H1 (cell line): ENCODE measurements around the gene CADM1. TPM values are rescaled to one million over a fixed set of nuclear protein-coding genes. Genes with fewer than 3 reads are reported as not detected.

Experiments
- CTCF ChIA-PET: fragments of 300-600 bp; sonication (Branson Sonifier 250); formaldehyde crosslinking; loops from one replicate; lab custom pipeline; 2021; ENCODE audit not compliant: partially characterized antibody; lab: Charles Lee
- POLR2A ChIA-PET: fragments of 300-600 bp; sonication (Branson Sonifier 250); formaldehyde crosslinking; loops from one replicate; lab custom pipeline; 2021; ENCODE audit warnings: inconsistent platforms; ENCODE audit not compliant: partially characterized antibody; lab: Charles Lee
- DNase-seq, 2 experiments: peaks; one replicate each; pipeline versions ENCODE4 v3.0.0 to v3.0.0-alpha.2; 2010 to 2022; ENCODE audit warnings: low spot score in 2 of 2, low read depth in 1 of 2, mixed read lengths in 1 of 2
- FAIRE-seq: peaks from 2 replicates; lab custom pipeline; 2011; peaks lifted over from hg19 to GRCh38; lab: Jason Lieb, UNC
- H2AFZ ChIP-seq: 2 replicates; pipeline ENCODE4 v1.8.1; 2012; ENCODE audit warnings: low read length, inconsistent platforms
- H2AK5ac ChIP-seq: 2 replicates; pipeline ENCODE4 v1.6.1; 2013; ENCODE audit warnings: low read depth, low read length
- H2BK120ac ChIP-seq: replicated peaks from 2 replicates; pipeline ENCODE3; 2013; ENCODE audit warnings: low read depth, low read length, inconsistent platforms
- H2BK12ac ChIP-seq: 2 replicates; pipeline ENCODE4 v1.6.1; 2013; ENCODE audit warnings: low read depth, low read length
- H2BK15ac ChIP-seq: 2 replicates; pipeline ENCODE4 v1.6.1; 2013; ENCODE audit warnings: low read length
- H2BK20ac ChIP-seq: 2 replicates; pipeline ENCODE4 v1.6.1; 2013; ENCODE audit warnings: low read length
- H2BK5ac ChIP-seq: 2 replicates; pipeline ENCODE4 v1.6.1; 2013; ENCODE audit warnings: low read depth, low read length
- H3K14ac ChIP-seq: 2 replicates; pipeline ENCODE4 v1.6.1; 2013; ENCODE audit warnings: inconsistent platforms; ENCODE audit not compliant: insufficient read length
- H3K18ac ChIP-seq: 2 replicates; pipeline ENCODE4 v1.6.1; 2013; ENCODE audit warnings: low read length; ENCODE audit errors: extremely low read depth
- H3K23ac ChIP-seq: 2 replicates; pipeline ENCODE4 v1.6.1; 2013; ENCODE audit warnings: inconsistent platforms; ENCODE audit not compliant: insufficient read length
- H3K23me2 ChIP-seq: 2 replicates; pipeline ENCODE4 v1.6.1; 2013; ENCODE audit warnings: low read depth, low read length
- H3K27ac ChIP-seq: 2 replicates; pipeline ENCODE4 v1.6.1; 2011; ENCODE audit warnings: low read depth, low read length, inconsistent platforms
- H3K27me3 ChIP-seq, 4 experiments: replicated peaks in 1 of 4; 1 replicate in 1 of 4; 2 replicates in 3 of 4; pipeline versions ENCODE4 v1.6.1 to v1.8.1; 2011 to 2013; ENCODE audit warnings: low read length in 3 of 4, mild to moderate bottlenecking in 3 of 4, inconsistent platforms in 2 of 4, mixed read lengths in 2 of 4, moderate library complexity in 1 of 4; ENCODE audit not compliant: control insufficient read depth in 3 of 4, insufficient read depth in 3 of 4; ENCODE audit errors: extremely low read depth in 1 of 4
- H3K36me3 ChIP-seq, 4 experiments: 2 replicates each; pipeline versions ENCODE4 v1.6.1 to v1.8.1; 2011 to 2013; ENCODE audit warnings: mild to moderate bottlenecking in 4 of 4, low read length in 3 of 4, moderate library complexity in 2 of 4, control low read depth in 1 of 4, inconsistent platforms in 1 of 4; ENCODE audit not compliant: insufficient read depth in 4 of 4, control insufficient read depth in 2 of 4
- H3K4ac ChIP-seq: replicated peaks from 2 replicates; pipeline ENCODE3; 2013; ENCODE audit warnings: low read length, low read depth, mixed read lengths, inconsistent platforms; ENCODE audit not compliant: insufficient read length
- H3K4me1 ChIP-seq, 4 experiments: replicated peaks in 1 of 4; 1 replicate in 1 of 4; 2 replicates in 3 of 4; pipeline versions ENCODE4 v1.6.1 to v1.8.1; 2011 to 2013; ENCODE audit warnings: low read length in 3 of 4, inconsistent platforms in 2 of 4, mixed read lengths in 1 of 4; ENCODE audit not compliant: insufficient read depth in 4 of 4, control insufficient read depth in 3 of 4
- H3K4me2 ChIP-seq, 2 experiments: 2 replicates each; pipeline versions ENCODE4 v1.6.1 to v1.8.1; 2011 to 2013; ENCODE audit warnings: low read depth in 2 of 2, low read length in 2 of 2, control low read depth in 1 of 2, inconsistent platforms in 1 of 2, mild to moderate bottlenecking in 1 of 2; ENCODE audit not compliant: insufficient read depth in 1 of 2
- H3K4me3 ChIP-seq, 4 experiments: fragments of 200-600, 300-600 bp in 1 of 4; sonication (generic), shearing (Covaris generic), sonication (Bioruptor Twin) in 1 of 4; 2 replicates each; pipeline versions ENCODE4 v1.5.1 to v1.8.1; 2011 to 2016; ENCODE audit warnings: low read length in 4 of 4, low read depth in 3 of 4, control low read depth in 2 of 4, inconsistent platforms in 2 of 4, mild to moderate bottlenecking in 2 of 4, mixed read lengths in 1 of 4, moderate library complexity in 1 of 4; ENCODE audit not compliant: insufficient read depth in 2 of 4; ENCODE audit errors: extremely low read depth in 1 of 4
- H3K56ac ChIP-seq: replicated peaks from 2 replicates; pipeline ENCODE3; 2013; ENCODE audit warnings: low read depth, mild to moderate bottlenecking, mixed read lengths, low read length, inconsistent platforms; ENCODE audit not compliant: insufficient read length
- H3K79me1 ChIP-seq: 2 replicates; pipeline ENCODE4 v1.6.1; 2013; ENCODE audit warnings: low read depth, low read length, control low read depth
- H3K79me2 ChIP-seq, 2 experiments: 2 replicates each; pipeline versions ENCODE4 v1.6.1 to v1.8.1; 2012 to 2013; ENCODE audit warnings: low read length in 2 of 2, mild to moderate bottlenecking in 2 of 2, inconsistent platforms in 1 of 2; ENCODE audit not compliant: insufficient read depth in 2 of 2, control insufficient read depth in 1 of 2
- H3K9ac ChIP-seq, 4 experiments: replicated peaks in 1 of 4; 1 replicate in 1 of 4; 2 replicates in 3 of 4; pipeline versions ENCODE4 v1.6.1 to v1.8.1; 2011 to 2013; ENCODE audit warnings: low read depth in 3 of 4, low read length in 3 of 4, control low read depth in 2 of 4, mild to moderate bottlenecking in 2 of 4, moderate library complexity in 2 of 4, inconsistent platforms in 1 of 4; ENCODE audit errors: extremely low read depth in 1 of 4
- H3K9me3 ChIP-seq, 2 experiments: 2 replicates each; pipeline versions ENCODE4 v1.6.1 to v1.8.1; 2012 to 2013; ENCODE audit warnings: mild to moderate bottlenecking in 2 of 2, moderate library complexity in 2 of 2, control low read depth in 1 of 2, inconsistent platforms in 1 of 2, low read depth in 1 of 2, low read length in 1 of 2, mixed read lengths in 1 of 2; ENCODE audit not compliant: insufficient read depth in 2 of 2
- H4K20me1 ChIP-seq, 2 experiments: replicated peaks in 1 of 2; 2 replicates each; pipeline versions ENCODE3 to v1.8.1; 2011 to 2013; ENCODE audit warnings: inconsistent platforms in 2 of 2, low read length in 2 of 2, mild to moderate bottlenecking in 1 of 2; ENCODE audit not compliant: insufficient read depth in 2 of 2, control insufficient read depth in 1 of 2
- H4K5ac ChIP-seq: 2 replicates; pipeline ENCODE4 v1.6.1; 2013; ENCODE audit warnings: low read length, low read depth, mixed read lengths, inconsistent platforms; ENCODE audit not compliant: insufficient read length
- H4K8ac ChIP-seq: 2 replicates; pipeline ENCODE4 v1.8.0; 2013; ENCODE audit warnings: mild to moderate bottlenecking, moderate library complexity, low read length, inconsistent platforms; ENCODE audit not compliant: insufficient read depth; ENCODE audit errors: extremely low read depth
- H4K91ac ChIP-seq: replicated peaks from 2 replicates; pipeline ENCODE3; 2013; ENCODE audit warnings: low read length, mixed read lengths, inconsistent platforms; ENCODE audit not compliant: insufficient read length
- BACH1 ChIP-seq: IDR thresholded peaks from 2 replicates; pipeline ENCODE4 v1.6.1; 2012; ENCODE audit warnings: low read length, improper control_type of control experiment
- GTF2F1 ChIP-seq: IDR thresholded peaks from 2 replicates; pipeline ENCODE4 v1.6.1; 2012; ENCODE audit warnings: low read depth, low read length, improper control_type of control experiment, borderline replicate concordance
- JUN ChIP-seq: IDR thresholded peaks from 2 replicates; pipeline ENCODE4 v1.6.1; 2011; ENCODE audit warnings: low read depth, mild to moderate bottlenecking, improper control_type of control experiment, low read length
- KDM1A ChIP-seq: fragments of 200-600, 300-600 bp; sonication (generic); IDR thresholded peaks from 2 replicates; pipeline ENCODE4 v1.7.1; 2016; ENCODE audit warnings: mild to moderate bottlenecking, low read length, borderline replicate concordance
- RBBP5 ChIP-seq: IDR thresholded peaks from 2 replicates; pipeline ENCODE4 v1.7.1; 2012; ENCODE audit warnings: low read depth, mild to moderate bottlenecking, inconsistent platforms, low read length, moderate library complexity, borderline replicate concordance
- RFX5 ChIP-seq: IDR thresholded peaks from 2 replicates; pipeline ENCODE4 v1.6.1; 2011; ENCODE audit warnings: low read depth, low read length, improper control_type of control experiment, borderline replicate concordance
- RNF2 ChIP-seq: fragments of 200-900, 300-1000 bp; sonication (generic); IDR thresholded peaks from 2 replicates; pipeline ENCODE4 v1.7.1; 2016; ENCODE audit warnings: borderline replicate concordance, low read depth, mild to moderate bottlenecking, antibody characterized with exemption, low read length; ENCODE audit not compliant: poor library complexity, severe bottlenecking; ENCODE audit errors: missing control alignments
- RXRA ChIP-seq: IDR thresholded peaks from 2 replicates; pipeline ENCODE4 v1.6.1; 2011; ENCODE audit warnings: low read depth, mild to moderate bottlenecking, low read length, moderate library complexity; ENCODE audit not compliant: insufficient read depth
- SP1 ChIP-seq: IDR thresholded peaks from 2 replicates; pipeline ENCODE4 v1.6.1; 2011; ENCODE audit warnings: low read depth, low read length
- SP4 ChIP-seq: IDR thresholded peaks from 2 replicates; pipeline ENCODE4 v1.6.1; 2012; ENCODE audit warnings: low read length, inconsistent platforms
- SRF ChIP-seq: IDR thresholded peaks from 2 replicates; pipeline ENCODE4 v1.6.1; 2011; ENCODE audit warnings: mild to moderate bottlenecking, low read depth, low read length, moderate library complexity
- TBP ChIP-seq: IDR thresholded peaks from 2 replicates; pipeline ENCODE4 v1.6.1; 2011; ENCODE audit warnings: low read depth, low read length, improper control_type of control experiment
- WGBS, 2 experiments: shearing (Covaris generic) in 1 of 2; methylation state at CpG; one replicate each; pipeline versions ENCODE4 v1.1.6 to v1.1.7; 2013 to 2015; ENCODE audit warnings: low lambda C conversion rate in 2 of 2, mixed read lengths in 2 of 2, inconsistent platforms in 1 of 2, low coverage in 1 of 2, missing lambda C conversion rate in 1 of 2; ENCODE audit not compliant: insufficient replicate concordance in 2 of 2, insufficient coverage in 1 of 2, insufficient read length in 1 of 2; ENCODE audit errors: extremely low coverage in 1 of 2, missing lambda C conversion rate in 1 of 2; 5-methylcytosine and 5-hydroxymethylcytosine counted together
- polyA plus RNA-seq, 7 experiments: library from polyadenylated mRNA; depleted of rRNA in 3 of 7; stranded (reverse) in 5 of 7; unstranded in 2 of 7; fragments of >200 nt in 5 of 7; fragments of 200-250 nt in 2 of 7; gene quantifications; 1 replicate in 5 of 7; 2 replicates in 1 of 7; 4 replicates in 1 of 7; pipeline versions ENCODE4 v1.2.1 to v1.2.3, GENCODE V29; 2011 to 2013; ENCODE audit warnings: missing spikeins in 2 of 7, mixed read lengths in 2 of 7
- total RNA-seq: library from RNA; stranded (reverse); fragmentation: NEBNext Ultra II Directional; extraction: Animal tissue kit (Norgen Biotek cat#: 25700); gene quantifications from 2 replicates; pipeline ENCODE4 v1.2.1, GENCODE V29; 2021
- TF ChIP-seq, protein P1 (sequence below): IDR thresholded peaks from 2 replicates; pipeline ENCODE4 v1.6.1; 2012; ENCODE audit warnings: inconsistent platforms

CADM1 gene
- total and polyA plus RNA-seq, 2 of the 8 experiments (the other 6 are each of a cell fraction or from before 2014, with no cell fraction given), result 8.3 to 25.3 TPM

DNA sequence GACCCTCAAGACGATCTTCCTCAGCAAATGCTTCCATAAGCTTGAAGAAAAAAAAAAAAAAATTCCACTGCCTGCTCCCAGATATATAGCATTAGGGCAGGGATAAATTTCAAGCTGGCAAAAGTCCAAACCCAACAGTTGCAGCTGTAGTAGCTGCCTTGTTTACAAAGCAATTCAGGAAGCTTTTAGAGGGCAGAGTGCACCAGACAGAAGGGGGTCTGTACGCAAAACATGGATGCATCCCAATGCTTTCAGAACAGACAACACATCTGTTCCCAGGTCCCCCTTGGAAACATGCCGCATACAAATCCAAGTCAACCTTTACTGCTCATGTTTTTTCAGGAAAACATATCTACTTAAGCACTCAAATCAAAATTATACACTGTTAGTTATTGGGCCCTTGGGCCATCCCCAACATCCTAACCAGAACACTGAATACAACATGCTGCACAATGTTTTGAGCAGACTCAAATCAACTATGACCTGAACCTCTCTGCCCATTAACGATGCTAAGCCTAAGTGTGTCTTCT is 94.5 kb downstream of the CADM1 start:
- no peaks in the 10 kb centered on the region for H3K9me3 ChIP-seq
- no peak overlapping the region for H2AFZ ChIP-seq
- WGBS, 2 experiments, result 77% methylated on average over 4 of the region's 4 CpGs; no CpG with 5 or more reads in 1 of the 2 experiments
- peaks cover 6 to 11% (median 8%) of the 10 kb centered on the region in 4 experiments; a peak in 6 of 7 replicates for H3K4me1 ChIP-seq
- H4K20me1 ChIP-seq, result no peaks in the 10 kb centered on the region
- H3K4me3 ChIP-seq, result 0 out of 8 replicates have a peak overlapping the region, but pooled peaks of 1 of the 4 experiments have one; percentile 10
- no peak overlapping the region for H2BK5ac ChIP-seq
- no peaks in the 10 kb centered on the region; a peak in 3 of 7 replicates for H3K27me3 ChIP-seq
- no peak for FAIRE-seq
- H3K79me2 ChIP-seq, result no peaks in the 10 kb centered on the region; a peak in 2 of 4 replicates
- no peak overlapping the region for H3K56ac ChIP-seq
- no peaks in the 10 kb centered on the region for H3K36me3 ChIP-seq
- H4K8ac ChIP-seq, result no peak overlapping the region
- peak overlapping the region; percentile 95 for H2BK12ac ChIP-seq
- H3K4ac ChIP-seq, result no peak overlapping the region
- no peak overlapping the region for H4K5ac ChIP-seq
- H3K9ac ChIP-seq, result no peak overlapping the region
- H2AK5ac ChIP-seq, result peak overlapping the region; percentile 70; the same call in 1 of the 2 replicates
- ChIA-PET POLR2A (interaction anchor here (0.6 kb wide), 1 partner anchor 397 kb away, joined by 3 read pairs; no protein-coding TSS in a partner anchor), CTCF (interaction anchor here (0.6 to 1.1 kb wide), 3 partner anchors 15 to 460 kb away, joined by 3 read pairs; no protein-coding TSS in a partner anchor)
- no peak overlapping the region; the same call in 1 of the 2 replicates for H3K18ac ChIP-seq
- peak overlapping the region; percentile 90 for H2BK20ac ChIP-seq
- DNase-seq, result no peak
- no peak overlapping the region for H2BK15ac ChIP-seq
- peak overlapping the region; percentile 32 to 54 for H3K4me2 ChIP-seq
- H3K27ac ChIP-seq, result no peak overlapping the region
- H4K91ac ChIP-seq, result no peak overlapping the region
- H3K14ac ChIP-seq, result no peak overlapping the region
- peaks cover 1% of the 10 kb centered on the region; the same call in 1 of the 2 replicates for H3K23me2 ChIP-seq
- H3K23ac ChIP-seq, result no peak overlapping the region
- H2BK120ac ChIP-seq, result no peak overlapping the region
- H3K79me1 ChIP-seq, result no peaks in the 10 kb centered on the region
- TF ChIP-seq JUN, result no peak
- no peak for TF ChIP-seq SP1
- TF ChIP-seq, protein P1, sequence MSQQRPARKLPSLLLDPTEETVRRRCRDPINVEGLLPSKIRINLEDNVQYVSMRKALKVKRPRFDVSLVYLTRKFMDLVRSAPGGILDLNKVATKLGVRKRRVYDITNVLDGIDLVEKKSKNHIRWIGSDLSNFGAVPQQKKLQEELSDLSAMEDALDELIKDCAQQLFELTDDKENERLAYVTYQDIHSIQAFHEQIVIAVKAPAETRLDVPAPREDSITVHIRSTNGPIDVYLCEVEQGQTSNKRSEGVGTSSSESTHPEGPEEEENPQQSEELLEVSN, result no peak
- TF ChIP-seq RXRA, result no peak
- no peak for TF ChIP-seq BACH1
- no peak for TF ChIP-seq SRF
- no peak for TF ChIP-seq RNF2
- no peak for TF ChIP-seq KDM1A
- no peak for TF ChIP-seq RFX5
- TF ChIP-seq GTF2F1, result no peak
- no peak for TF ChIP-seq RBBP5
- no peak for TF ChIP-seq TBP
- TF ChIP-seq SP4, result no peak
